ENCODE data around the gene TPPP2. TPM values are rescaled to one million over a fixed set of nuclear protein-coding genes. Genes with fewer than 3 reads are reported as not detected.

Gene TPPP2
- total and polyA plus RNA-seq, 2 of the 4 experiments (the other 2 are of a cell fraction): not detected

DNA sequence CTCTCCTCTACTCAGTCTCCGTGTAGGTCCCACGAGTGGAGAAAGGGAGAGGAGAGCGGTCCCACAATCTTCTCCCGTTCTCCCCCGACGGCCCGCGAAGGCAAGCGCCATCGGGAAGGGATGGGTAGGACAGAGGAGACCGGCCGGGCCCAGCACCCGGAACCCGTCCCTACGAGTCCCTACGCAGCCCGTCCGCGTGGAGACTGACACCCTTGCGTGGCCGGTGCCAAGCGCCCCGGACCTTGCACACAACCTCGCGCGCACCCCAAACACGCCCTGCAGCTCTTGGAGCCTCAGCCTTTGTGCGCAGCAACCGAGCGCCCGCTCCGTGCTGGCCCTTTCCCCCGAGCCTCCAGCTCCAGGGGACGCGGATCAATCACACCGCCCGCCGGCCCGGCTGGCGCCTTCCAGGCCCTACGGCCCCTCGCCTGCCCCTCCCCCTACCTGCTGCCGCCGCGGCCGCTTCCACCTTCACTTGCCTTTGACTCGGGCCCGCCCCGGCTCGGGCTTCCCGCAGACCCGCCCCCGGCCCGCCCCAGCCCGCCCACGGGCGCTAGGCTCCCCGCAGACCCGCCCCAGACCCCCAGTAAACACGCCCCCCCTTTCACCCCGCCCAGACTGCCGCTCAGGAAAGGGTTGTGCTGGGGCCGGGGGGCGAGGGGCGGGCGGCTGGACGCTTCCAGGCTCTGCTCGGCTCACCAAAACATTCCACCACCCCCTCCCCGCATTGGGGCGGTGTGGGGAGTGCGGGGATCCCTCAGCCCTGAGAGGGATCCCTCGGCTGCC lies 5.2 kb upstream of the TPPP2 start, which contains the start of gene NDRG2:
NDRG2 (minus strand) TSS at position 477 of the 786 bp plus-strand sequence. CDS start 1,746 bp downstream, outside the sequence.
- Histone ChIP-seq H2BK120ac (ENCODE audit: low read depth, low read length) (no peak within 1 kb of the TSS), H3K4me2 (ENCODE audit: low read depth, low read length) (peak within 1 kb of the TSS; percentile 68), H3K36me3 (ENCODE audit: control insufficient read depth, insufficient read depth, low read length) (no peaks in the 10 kb centered on the region), H4K5ac (ENCODE audit: low read depth, low read length) (no peak within 1 kb of the TSS), H3K9me1 (ENCODE audit: insufficient read depth, low read length) (no peaks in the 10 kb centered on the region), H3K56ac (ENCODE audit: extremely low read depth, insufficient read depth, low read length) (no peak within 1 kb of the TSS), H3K4me1 (ENCODE audit: control insufficient read depth, insufficient read depth, low read length) (no peaks in the 10 kb centered on the region), H3K18ac (ENCODE audit: low read depth, low read length) (no peak within 1 kb of the TSS), H3K9ac (ENCODE audit: low read depth, low read length) (peak within 1 kb of the TSS; percentile 6; the same call in 1 of the 2 replicates), H4K20me1 (ENCODE audit: insufficient read depth, low read length) (no peaks in the 10 kb centered on the region), H2BK20ac (ENCODE audit: low read depth, low read length) (no peak within 1 kb of the TSS), H3K4me3 (ENCODE audit: insufficient read depth, low read depth, low read length) (peak within 1 kb of the TSS; percentile 36), H4K91ac (ENCODE audit: insufficient read depth, low read depth, low read length) (no peak within 1 kb of the TSS), H2AFZ (replicated peaks; ENCODE audit: low read length, poor library complexity) (peak within 1 kb of the TSS; percentile 87), H2BK5ac (ENCODE audit: low read depth, low read length, poor library complexity, severe bottlenecking) (no peak within 1 kb of the TSS), H3K27ac (ENCODE audit: insufficient read depth, low read length) (no peak within 1 kb of the TSS), H2AK9ac (replicated peaks; ENCODE audit: low read depth, low read length, poor library complexity) (peak within 1 kb of the TSS; percentile 75), H2AK5ac (ENCODE audit: low read depth, low read length) (no peak within 1 kb of the TSS), H4K8ac (ENCODE audit: low read depth in 2 of 2, low read length in 2 of 2) (no peak within 1 kb of the TSS), H3K23ac (ENCODE audit: low read depth, low read length) (no peak within 1 kb of the TSS), H3K14ac (replicated peaks; ENCODE audit: low read depth, low read length) (no peak within 1 kb of the TSS), H2BK15ac (ENCODE audit: low read depth, low read length) (no peak within 1 kb of the TSS; the same call in 2 of the 3 replicates), H3K79me1 (ENCODE audit: low read depth in 1 of 2, low read length in 2 of 2) (no peaks in the 10 kb centered on the region), H3K4ac (ENCODE audit: low read depth, low read length) (no peak within 1 kb of the TSS), H3K27me3 (ENCODE audit: control insufficient read depth, insufficient read depth, low read length) (peaks cover 62% of the 10 kb centered on the region), H3K9me3 (ENCODE audit: control insufficient read depth, insufficient read depth, low read length) (no peaks in the 10 kb centered on the region)
- intact Hi-C loops (cut with micrococcal nuclease): no loop called here
- dilution Hi-C loops (cut with HindIII; ENCODE audit: low sequenced_read_pairs, unreplicated experiment): no loop called here
- in situ Hi-C loops (cut with MboI; ENCODE audit: low sequenced_read_pairs): no loop called here
- BruUV-seq (replicated peaks): no TSS peak
- TF ChIP-seq FOS (IDR thresholded peaks at IDR 0.05; ENCODE audit: low read depth, low read length) (no peak), NFE2L2 (IDR thresholded peaks at IDR 0.05; ENCODE audit: low read depth, low read length) (no peak), SMC3 (IDR thresholded peaks at IDR 0.05; ENCODE audit: low read depth, low read length) (no peak), MXI1 (IDR thresholded peaks at IDR 0.05; ENCODE audit: borderline replicate concordance, low read depth, low read length) (no peak)
- TF ChIP-seq, protein P1, sequence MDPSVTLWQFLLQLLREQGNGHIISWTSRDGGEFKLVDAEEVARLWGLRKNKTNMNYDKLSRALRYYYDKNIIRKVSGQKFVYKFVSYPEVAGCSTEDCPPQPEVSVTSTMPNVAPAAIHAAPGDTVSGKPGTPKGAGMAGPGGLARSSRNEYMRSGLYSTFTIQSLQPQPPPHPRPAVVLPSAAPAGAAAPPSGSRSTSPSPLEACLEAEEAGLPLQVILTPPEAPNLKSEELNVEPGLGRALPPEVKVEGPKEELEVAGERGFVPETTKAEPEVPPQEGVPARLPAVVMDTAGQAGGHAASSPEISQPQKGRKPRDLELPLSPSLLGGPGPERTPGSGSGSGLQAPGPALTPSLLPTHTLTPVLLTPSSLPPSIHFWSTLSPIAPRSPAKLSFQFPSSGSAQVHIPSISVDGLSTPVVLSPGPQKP (IDR thresholded peaks at IDR 0.05; ENCODE audit: borderline replicate concordance, low read depth, low read length): no peak
- 1% methylated on average over 11 of the region's 72 CpGs; no CpG with 5 or more reads in 1 of the 2 experiments for WGBS, 2 experiments (ENCODE audit: extremely low coverage in 2 of 2, insufficient read length in 1 of 2)
- ATAC-seq (ENCODE audit: low read depth): peak; percentile 70
- no peak for DNase-seq
- ChIA-PET POLR2A (ENCODE audit: unreplicated experiment) (interaction anchor here (0.6 kb wide), 1 partner anchor 71 kb away, joined by 3 read pairs; no protein-coding TSS in a partner anchor), CTCF (interaction anchor here (0.6 kb wide), 1 partner anchor 10 kb away, joined by 3 read pairs; no protein-coding TSS in a partner anchor)

All from IMR-90 (cell line).